Stimulated activated CD8-positive, alpha-beta memory T cell treated with anti-CD3 and anti-CD28 coated beads, Interleukin-12 subunit alpha, Interleukin-12 subunit beta, amount 100 ng/mL, for 1 hour (primary cell): ENCODE data around the gene CELA2A.
"Not testable (repeated sequence)": the region's sequence is repeated elsewhere in the genome, so short reads cannot be mapped to it uniquely, and the experiment has no call there.

Source experiments
- DNase-seq: peaks from one replicate; pipeline ENCODE4 v3.0.0-alpha.2; 2020; ENCODE audit warnings: low read depth

CELA2A gene

DNA sequence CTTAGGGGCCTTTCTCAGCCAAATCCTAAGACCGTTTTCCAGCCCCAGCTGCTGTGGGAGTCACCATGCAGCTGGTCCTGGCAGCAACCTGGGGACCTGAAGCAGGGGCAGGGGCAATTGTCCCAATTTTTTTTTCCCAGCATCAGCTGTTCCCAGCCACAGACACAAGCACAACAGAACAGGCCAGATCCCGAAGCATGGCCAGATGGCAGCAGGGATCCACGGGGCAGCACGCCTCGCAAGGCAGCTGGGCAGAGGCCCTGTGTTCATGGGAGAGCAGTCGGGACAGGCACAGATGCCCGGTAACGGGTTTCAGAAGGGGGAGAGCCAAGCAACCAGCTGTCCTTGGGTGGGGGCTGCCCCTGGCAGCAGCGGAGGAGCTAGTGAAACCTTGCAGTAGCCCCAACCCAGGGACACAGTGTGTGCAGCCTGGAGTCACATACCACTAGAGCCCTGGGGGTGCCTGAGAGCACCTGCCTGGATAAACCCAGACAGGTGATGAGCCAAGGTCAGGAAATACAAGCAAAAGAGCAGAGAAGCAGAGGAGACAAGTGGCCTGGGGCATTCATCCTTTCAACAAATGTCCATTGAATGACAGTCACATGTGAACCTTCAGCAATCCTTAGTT, 13.4 kb downstream of the CELA2A start:
- DNase-seq = not testable (repeated sequence)

- not testable (repeated sequence) for DNase-seq
Measured at GRCh38 chr1:15471067-15471466, 14.5 kb downstream of the CELA2A start.

DNA sequence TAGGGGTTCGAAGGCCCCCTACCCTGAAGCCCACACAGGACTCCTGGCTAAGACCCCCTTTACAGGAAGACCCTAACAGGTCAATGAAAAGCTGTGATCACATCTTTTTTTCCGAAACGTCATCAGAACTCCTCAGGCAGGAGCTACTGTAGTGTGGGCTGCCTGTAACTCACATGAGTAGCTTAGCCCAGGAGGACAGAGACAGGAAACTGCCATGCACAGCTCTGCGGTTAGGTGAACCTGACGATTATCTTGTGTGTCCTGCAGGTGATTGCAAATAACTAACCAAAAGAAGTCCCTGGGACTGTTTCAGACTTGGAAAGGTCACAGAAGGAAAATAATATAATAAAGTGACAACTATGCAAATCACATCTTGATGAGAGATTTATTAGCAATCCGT, 15.2 kb downstream of the CELA2A start:
- DNase-seq = not testable (repeated sequence)

DNA sequence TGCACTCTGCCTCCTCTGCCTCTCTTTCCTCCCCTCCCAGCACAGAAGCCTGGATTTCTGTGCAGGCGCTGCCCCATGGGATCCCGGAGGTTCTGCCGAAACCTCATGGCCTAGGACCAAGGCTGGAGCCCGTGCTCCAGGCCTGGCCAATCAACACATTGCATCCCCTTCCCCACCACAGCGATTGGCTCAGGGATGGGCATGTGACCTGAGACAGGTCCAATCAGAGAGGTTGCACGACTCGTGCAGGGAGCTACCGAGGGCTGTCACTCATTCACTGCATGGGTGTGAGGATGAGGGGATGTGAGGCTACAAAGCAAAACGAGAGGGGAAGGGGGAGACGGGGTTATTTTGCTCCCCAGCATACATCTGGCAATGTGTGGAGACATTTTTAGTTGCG, 16.1 kb downstream of the CELA2A start:
- no peak for DNase-seq

GRCh38 chr1:15475752-15476314, 19.3 kb downstream of the CELA2A start, which contains the start of gene CELA2B:
Gene CELA2B, plus strand, starts transcription at chr1:15476104. Its CDS starts 22 bp downstream, at chr1:15476126.
- no peak for DNase-seq

DNA sequence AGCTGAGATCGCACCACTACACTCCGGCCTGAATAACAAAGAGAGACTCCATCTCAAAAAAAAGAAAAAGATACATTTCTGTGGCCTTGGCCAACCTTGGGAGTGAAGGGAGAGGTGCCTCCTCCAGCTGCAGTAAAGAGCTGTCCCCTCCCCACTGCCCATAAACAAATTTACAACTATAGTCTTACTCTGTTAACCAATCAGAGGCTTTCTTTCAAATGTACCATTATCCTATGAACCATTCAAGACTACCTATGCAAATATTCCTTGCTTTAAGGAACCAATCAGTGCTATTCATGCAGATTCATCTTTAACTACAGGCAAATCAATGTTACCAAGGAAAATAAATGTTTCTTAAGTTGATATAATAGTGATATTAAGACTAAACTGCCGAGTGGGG, 20.4 kb downstream of the CELA2A start:
- no peak for DNase-seq

DNA sequence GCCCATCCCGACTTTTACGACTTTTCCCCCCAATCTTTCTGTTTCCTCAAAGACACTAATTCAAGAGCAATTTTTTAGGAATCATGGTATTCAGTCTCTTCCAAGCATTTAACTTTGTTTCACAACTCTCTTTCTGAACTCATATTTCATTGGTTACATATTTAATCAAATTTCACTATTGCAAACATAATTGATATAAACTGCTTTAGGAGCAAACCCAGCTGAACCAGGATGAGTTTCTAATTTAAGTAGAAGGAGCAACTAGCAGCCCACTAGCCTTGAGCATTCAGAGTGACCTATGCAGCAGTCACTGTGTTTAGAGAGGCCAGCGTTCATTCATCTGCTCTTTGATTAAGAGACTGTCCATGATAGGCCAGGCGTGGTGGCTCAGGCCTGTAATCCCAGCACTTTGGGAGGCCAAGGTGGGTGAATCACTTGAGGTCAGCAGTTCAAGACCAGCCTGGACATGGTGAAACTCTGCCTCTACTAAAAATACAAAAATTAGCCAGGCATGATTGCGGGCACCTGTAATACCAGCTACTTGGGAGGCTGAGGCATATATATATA, 21.2 kb downstream of the CELA2A start:
- no peak for DNase-seq

DNA sequence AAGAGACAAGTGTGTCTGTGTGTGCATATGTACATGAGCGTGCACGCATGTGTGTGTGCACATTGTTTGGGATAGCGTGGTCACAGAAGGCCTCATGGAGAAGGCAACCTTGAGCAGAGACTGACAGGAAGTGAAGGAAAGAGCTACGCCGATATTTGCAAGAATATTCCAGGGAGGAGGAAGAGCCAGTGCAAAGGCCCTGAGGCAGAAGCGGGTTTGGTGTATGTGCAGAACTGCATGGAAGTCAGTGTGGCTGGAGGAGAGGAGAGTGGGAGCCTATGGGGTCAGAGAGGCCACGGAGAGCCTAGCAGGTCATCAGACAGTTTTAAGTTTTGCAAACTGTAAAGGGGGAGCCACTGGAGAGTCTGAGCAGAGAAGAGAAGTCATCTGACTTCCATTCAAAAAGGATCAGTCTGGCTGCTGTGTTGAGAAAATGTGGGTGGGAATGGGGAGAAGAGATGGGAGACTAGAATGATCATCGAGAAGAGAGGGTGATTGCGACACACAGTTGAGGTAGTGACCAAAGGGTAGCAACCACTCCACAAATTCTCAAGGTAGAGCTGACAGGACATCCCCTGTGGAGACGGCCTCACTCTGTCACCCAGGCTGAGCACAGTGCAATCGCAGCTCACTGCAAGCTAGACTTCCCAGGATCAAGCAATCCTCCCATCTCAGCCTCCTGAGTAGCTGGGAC, 23.3 kb downstream of the CELA2A start:
- DNase-seq = no peak

DNA sequence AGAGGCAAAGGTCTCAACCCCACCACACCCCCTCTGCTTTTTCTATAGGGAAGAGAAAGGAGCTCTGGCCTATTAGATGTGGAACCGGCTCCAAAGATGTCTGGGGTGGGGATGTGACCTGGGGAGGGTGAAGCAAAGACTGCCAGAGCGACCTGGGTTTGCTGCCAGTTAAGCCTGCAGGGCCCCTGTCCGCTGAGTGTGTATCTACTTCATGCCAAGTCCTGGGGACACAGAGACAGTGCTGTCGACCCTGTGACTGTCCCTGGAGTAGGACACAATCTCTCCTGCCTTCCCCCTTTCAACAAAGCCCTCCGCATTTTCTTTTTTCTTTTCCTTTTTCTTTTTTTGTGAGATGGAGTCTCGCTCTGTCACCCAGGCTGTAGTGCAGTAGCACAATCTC, 25.9 kb downstream of the CELA2A start:
- DNase-seq = not testable (repeated sequence)

GRCh38 chr1:15482983-15483543, 26.5 kb downstream of the CELA2A start:
- not testable (repeated sequence) for DNase-seq

DNA sequence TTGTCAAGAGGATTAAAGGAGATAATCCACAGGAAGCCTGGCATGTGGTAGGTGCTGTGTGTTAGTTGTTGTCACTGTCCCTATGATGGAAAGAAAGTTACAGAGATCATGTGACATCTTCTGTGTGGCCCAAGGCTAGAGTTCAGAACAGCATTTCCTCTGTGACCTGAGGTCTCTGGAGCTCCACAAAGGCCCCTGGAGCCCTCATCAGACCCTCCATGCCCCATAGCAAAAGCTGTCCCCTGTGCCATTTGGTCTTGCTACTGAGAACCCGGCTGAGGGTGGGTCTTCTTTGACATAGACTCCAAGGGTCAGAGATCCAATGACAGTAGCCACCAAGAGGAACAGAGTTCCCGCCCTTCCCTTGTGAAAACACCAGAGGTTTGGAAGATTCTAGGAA, 27.4 kb downstream of the CELA2A start:
- no peak for DNase-seq

- not testable (repeated sequence) for DNase-seq
Measured at GRCh38 chr1:15484443-15484842, 27.9 kb downstream of the CELA2A start.

DNA sequence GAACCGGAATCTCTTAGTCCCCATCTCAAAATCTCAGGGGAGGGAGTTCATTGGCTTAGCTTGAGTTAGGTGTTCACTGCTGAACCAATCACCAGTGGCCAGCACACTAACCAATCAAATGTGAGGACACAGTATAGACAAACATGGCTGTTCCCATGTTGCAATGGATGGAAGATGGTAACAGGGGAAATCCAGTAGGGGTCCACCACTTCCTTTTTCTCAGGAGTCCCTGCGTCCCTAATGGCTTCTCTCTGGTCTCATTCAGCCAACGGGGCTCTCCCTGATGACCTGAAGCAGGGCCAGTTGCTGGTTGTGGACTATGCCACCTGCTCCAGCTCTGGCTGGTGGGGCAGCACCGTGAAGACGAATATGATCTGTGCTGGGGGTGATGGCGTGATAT, 29.1 kb downstream of the CELA2A start:
- DNase-seq = no peak

- not testable (repeated sequence) for DNase-seq
Measured at GRCh38 chr1:15486844-15487610, 30.5 kb downstream of the CELA2A start.

DNA sequence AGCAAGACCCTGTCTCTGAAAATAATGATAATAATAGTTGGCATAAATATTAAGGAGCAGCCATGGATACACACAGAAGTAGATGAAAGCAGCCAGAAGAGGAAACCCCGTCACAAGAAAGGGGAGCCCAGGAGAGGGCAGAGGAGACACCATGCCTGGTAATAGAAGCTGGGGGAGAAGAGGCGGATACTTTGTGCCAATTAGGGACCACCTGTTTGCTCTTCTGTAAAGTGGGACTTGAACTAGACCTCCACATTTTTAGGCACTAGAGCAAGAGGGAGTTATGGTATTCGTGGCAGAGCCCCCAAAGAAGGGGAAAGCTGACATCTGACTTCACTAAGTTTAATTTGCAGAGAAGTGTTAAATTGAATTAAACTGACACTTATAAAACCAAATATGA, 31.8 kb downstream of the CELA2A start:
- no peak for DNase-seq

DNA sequence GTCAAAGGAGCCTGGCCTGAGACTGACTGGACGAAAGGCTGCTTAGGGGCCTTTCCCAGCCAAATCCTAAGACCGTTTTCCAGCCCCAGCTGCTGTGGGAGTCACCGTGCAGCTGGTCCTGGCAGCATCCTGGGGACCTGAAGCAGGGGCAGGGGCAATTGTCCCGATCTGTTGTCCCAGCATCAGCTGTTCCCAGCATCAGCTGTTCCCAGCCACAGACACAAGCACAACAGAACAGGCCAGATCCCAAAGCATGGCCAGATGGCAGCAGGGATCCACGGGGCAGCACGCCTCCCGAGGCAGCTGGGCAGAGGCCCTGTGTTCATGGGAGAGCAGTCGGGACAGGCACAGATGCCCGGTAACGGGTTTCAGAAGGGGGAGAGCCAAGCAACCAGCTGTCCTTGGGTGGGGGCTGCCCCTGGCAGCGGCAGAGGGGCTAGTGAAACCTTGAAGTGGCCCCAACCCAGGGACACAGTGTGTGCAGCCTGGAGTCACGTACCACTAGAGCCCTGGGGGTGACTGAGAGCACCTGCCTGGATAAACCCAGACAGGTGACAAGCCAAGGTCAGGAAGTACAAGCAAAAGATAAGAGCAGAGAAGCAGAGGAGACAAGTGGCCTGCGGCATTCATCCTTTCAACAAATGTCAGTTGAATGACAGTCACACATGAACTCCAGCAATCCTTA, 32.7 kb downstream of the CELA2A start:
- no peak for DNase-seq

GRCh38 chr1:15491010-15491409, 34.5 kb downstream of the CELA2A start:
- not testable (repeated sequence) for DNase-seq

DNA sequence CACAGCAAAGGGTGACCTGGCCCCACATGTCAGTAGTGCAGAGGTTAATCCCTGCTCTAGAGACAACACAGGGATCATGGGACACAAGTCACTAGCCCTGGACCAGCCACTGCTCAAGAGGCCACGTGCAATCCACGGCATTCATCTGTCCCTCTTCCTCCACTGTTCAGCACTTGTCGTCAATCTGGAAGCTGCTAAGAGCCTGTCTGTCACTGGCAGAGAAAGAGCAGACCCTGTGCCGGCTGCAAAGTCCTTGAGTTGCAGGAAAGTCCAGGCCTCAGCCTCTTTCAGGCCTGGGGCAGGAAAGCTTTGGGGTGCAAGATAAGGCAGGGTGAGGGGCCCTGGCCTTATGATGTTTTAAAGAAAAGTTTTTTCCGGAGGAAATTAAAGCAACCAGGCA, 36.1 kb downstream of the CELA2A start:
- DNase-seq = no peak

- no peak for DNase-seq
Measured at GRCh38 chr1:15493869-15494390, 37.4 kb downstream of the CELA2A start.

GRCh38 chr1:15500184-15501178, 43.9 kb downstream of the CELA2A start:
- no peak for DNase-seq
